Testis (tissue), 3 donors: ENCODE results near the gene NFE2L3. TPM values are rescaled to one million over a fixed set of nuclear protein-coding genes. Genes with fewer than 3 reads are reported as not detected.
A peak's percentile ranks its signal among the peaks of the same experiment; 100 is the strongest.

Experiments used
- DNase-seq: peaks from one replicate; pipeline ENCODE4 v3.0.0-alpha.2; 2019
- H3K27ac ChIP-seq, 2 donors: fragments of 200-600 bp; sonication (generic); one replicate each; pipeline ENCODE4 v1.5.1; 2019
- H3K27me3 ChIP-seq: fragments of 200-600 bp; sonication (generic); one replicate; pipeline ENCODE4 v1.5.1; 2019
- H3K36me3 ChIP-seq: fragments of 200-600 bp; sonication (generic); one replicate; pipeline ENCODE4 v1.5.1; 2017; ENCODE audit warnings: low read depth; ENCODE audit errors: missing control alignments
- H3K4me1 ChIP-seq: fragments of 200-600 bp; sonication (generic); one replicate; pipeline ENCODE4 v1.5.1; 2019
- H3K4me3 ChIP-seq, 2 donors: fragments of 200-600 bp; sonication (generic); one replicate each; pipeline ENCODE4 v1.5.1; 2017 to 2019
- H3K9me3 ChIP-seq: fragments of 200-600 bp; sonication (generic); one replicate; pipeline ENCODE4 v1.5.1; 2017
- CTCF ChIP-seq, 3 experiments: fragments of 450-650 bp in 2 of 3; fragments of 200-600 bp in 1 of 3; sonication (generic) in 1 of 3; IDR thresholded peaks; one replicate each; pipeline ENCODE4 v1.5.1; 2016 to 2019; ENCODE audit warnings: antibody characterized with exemption in 3 of 3, mild to moderate bottlenecking in 2 of 3, moderate library complexity in 1 of 3
- POLR2A ChIP-seq: fragments of 450-650 bp; IDR thresholded peaks from one replicate; pipeline ENCODE4 v1.6.1; 2017; ENCODE audit warnings: antibody characterized with exemption, mild to moderate bottlenecking, moderate library complexity
- WGBS, 2 donors: methylation state at CpG; one replicate each; pipeline ENCODE4 v1.1.5; 2018; 5-methylcytosine and 5-hydroxymethylcytosine counted together
- intact Hi-C: fragments of 100-400 bp; cut with DNase I; formaldehyde crosslinking; loops from one replicate; pipeline ENCODE4 v1.15.1; 2023; ENCODE audit warnings: low total_unique reads
- polyA plus RNA-seq: library from polyadenylated mRNA; stranded (reverse); fragments of 350-450 nt; fragmentation: Illumina TruSeq; extraction: RNeasy Lipid Tissue Mini Kit (QIAGEN cat#74804); gene quantifications from one replicate; pipeline ENCODE4 v1.2.3, GENCODE V29; 2014; ENCODE audit warnings: low read depth, low replicate concordance; ENCODE audit not compliant: insufficient read depth
- total RNA-seq, 2 donors: library from RNA; depleted of rRNA; stranded (reverse); fragments of >200 nt; gene quantifications; one replicate each; pipeline ENCODE4 v1.2.3, GENCODE V29; 2016

The NFE2L3 gene
- total and polyA plus RNA-seq, 3 donors from 2014 or later = 3.3 to 4.2 (median 4.2) TPM

GRCh38 chr7:26195182-26195581, 43.2 kb downstream of the NFE2L3 start:
- H3K4me1 ChIP-seq = peaks cover 20% of the 10 kb centered on the region
- intact Hi-C loops = no loop called here
- H3K9me3 ChIP-seq = no peaks in the 10 kb centered on the region
- H3K27me3 ChIP-seq = no peaks in the 10 kb centered on the region
- no peak overlapping the region for H3K4me3 ChIP-seq
- no peaks in the 10 kb centered on the region for H3K36me3 ChIP-seq
- H3K27ac ChIP-seq = no peak overlapping the region
- 68 to 74% methylated on average over 5 of the region's 5 CpGs for WGBS, 2 donors
- DNase-seq = no peak
- TF ChIP-seq CTCF (IDR thresholded peaks at IDR 0.05) (no peak), POLR2A (no peak)

DNA sequence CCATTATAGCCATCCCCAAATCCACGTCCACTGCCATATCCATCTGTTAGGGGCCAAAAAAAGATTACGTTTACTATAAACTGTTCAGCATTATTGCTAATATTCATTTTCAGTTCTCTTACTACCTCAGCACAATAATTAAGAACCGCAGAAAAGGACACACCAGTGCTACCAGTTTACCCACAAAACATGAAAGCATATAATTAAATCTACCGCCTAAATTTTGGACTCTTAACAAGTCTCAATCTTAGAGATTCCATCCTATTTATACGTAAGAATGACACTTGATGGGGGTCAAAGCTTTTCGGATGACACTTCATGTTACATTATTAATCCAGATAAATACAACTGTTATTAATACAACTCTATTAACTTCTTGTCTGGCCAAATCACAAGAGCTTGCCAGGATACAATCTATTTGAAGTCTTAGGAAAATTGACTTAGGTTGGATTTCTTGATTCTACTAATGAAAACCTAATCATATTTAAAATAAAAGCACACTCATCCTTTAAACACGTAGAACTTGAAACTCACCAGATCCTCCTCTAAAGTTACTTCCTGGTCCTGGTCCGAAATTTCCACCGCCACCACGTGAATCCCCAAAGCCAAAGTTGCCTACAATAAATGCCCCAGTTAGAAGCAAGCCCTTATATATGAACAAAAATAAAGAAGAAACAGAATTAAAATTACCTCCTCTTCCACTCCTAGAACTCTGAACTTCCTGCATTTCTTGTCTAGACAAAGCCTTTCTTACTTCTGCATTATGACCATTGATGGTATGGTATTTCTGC, 44.1 kb downstream of the NFE2L3 start:
- Histone ChIP-seq H3K36me3 (no peaks in the 10 kb centered on the region), H3K4me3 (no peak overlapping the region), H3K4me1 (peaks cover 20% of the 10 kb centered on the region), H3K27ac (peak overlapping the region in 1 of 2 donors; percentile 8), H3K9me3 (no peaks in the 10 kb centered on the region), H3K27me3 (no peaks in the 10 kb centered on the region)
- WGBS, 2 donors = 58 to 61% methylated on average over 10 of the region's 10 CpGs
- intact Hi-C loops = no loop called here
- TF ChIP-seq POLR2A (no peak), CTCF (IDR thresholded peaks at IDR 0.05) (no peak)
- no peak for DNase-seq

- H3K4me3 ChIP-seq = peak overlapping the region; percentile 97 to 99
- H3K4me1 ChIP-seq = peaks cover 20% of the 10 kb centered on the region
- peak overlapping the region; percentile 100 for H3K27ac ChIP-seq
- no peaks in the 10 kb centered on the region for H3K27me3 ChIP-seq
- H3K36me3 ChIP-seq = no peaks in the 10 kb centered on the region
- no peak for TF ChIP-seq POLR2A
- no peak for TF ChIP-seq CTCF (IDR thresholded peaks at IDR 0.05)
- DNase-seq = no peak
- WGBS, 2 donors = 14 to 16% methylated on average over 5 of the region's 5 CpGs
- no peaks in the 10 kb centered on the region for H3K9me3 ChIP-seq
- intact Hi-C loops = no loop called here
Observed at GRCh38 chr7:26197153-26198115, 45.4 kb downstream of the NFE2L3 start.

- peak; percentile 53 to 87 (median 73) for TF ChIP-seq CTCF (IDR thresholded peaks at IDR 0.05)
- TF ChIP-seq POLR2A = no peak
- no peaks in the 10 kb centered on the region for H3K9me3 ChIP-seq
- H3K4me1 ChIP-seq = peaks cover 19% of the 10 kb centered on the region
- no peaks in the 10 kb centered on the region for H3K27me3 ChIP-seq
- H3K36me3 ChIP-seq = no peaks in the 10 kb centered on the region
- peak overlapping the region; percentile 100 for H3K27ac ChIP-seq
- H3K4me3 ChIP-seq = peak overlapping the region; percentile 97 to 99
- 0 to 1% methylated on average over 6 of the region's 6 CpGs for WGBS, 2 donors
- intact Hi-C loops = no loop called here
- no peak for DNase-seq
Observed at GRCh38 chr7:26198133-26198780, 46.3 kb downstream of the NFE2L3 start.
